ENCODE results near the gene F10. TPM values are rescaled to one million over a fixed set of nuclear protein-coding genes. Genes with fewer than 3 reads are reported as not detected.

F10 gene
- total and polyA plus RNA-seq, 5 donors = 29.8 to 44.9 (median 37.1) TPM

GRCh38 chr13:113126265-113127150 is 3.9 kb downstream of the F10 start:
- no peaks in the 10 kb centered on the region for H3K27me3 ChIP-seq (ENCODE audit: control insufficient read depth, insufficient read depth)
- H3K4me3 ChIP-seq (ENCODE audit: low read length) = no peak overlapping the region
- 91% methylated on average over 18 of the region's 18 CpGs for WGBS
- H3K9me3 ChIP-seq (ENCODE audit: control insufficient read depth, low read length) = no peaks in the 10 kb centered on the region
- H3K27ac ChIP-seq (ENCODE audit: low read length) = no peak overlapping the region
- no peaks in the 10 kb centered on the region for H3K4me1 ChIP-seq (ENCODE audit: control insufficient read depth, insufficient read depth, low read length)
- intact Hi-C loops (cut with DNase I) = no loop called here
- ATAC-seq (no peak), DNase-seq (no peak)

- Histone ChIP-seq H3K9me3 (ENCODE audit: control insufficient read depth, low read length) (no peaks in the 10 kb centered on the region), H3K27ac (ENCODE audit: low read length) (no peak overlapping the region), H3K4me3 (ENCODE audit: low read length) (peak overlapping the region; percentile 11), H3K4me1 (ENCODE audit: control insufficient read depth, insufficient read depth, low read length) (no peaks in the 10 kb centered on the region), H3K27me3 (ENCODE audit: control insufficient read depth, insufficient read depth) (no peaks in the 10 kb centered on the region)
- intact Hi-C loops (cut with DNase I) = no loop called here
- 68% methylated on average over 27 of the region's 27 CpGs for WGBS
- ATAC-seq (peak; percentile 9 to 55), DNase-seq (peak in 1 of 3 donors; percentile 50)
These were observed 6.9 kb downstream of the F10 start for GRCh38 chr13:113129480-113129879.

GRCh38 chr13:113129921-113130750 is 7.5 kb downstream of the F10 start:
- no peak overlapping the region for H3K27ac ChIP-seq (ENCODE audit: low read length)
- no peaks in the 10 kb centered on the region for H3K4me1 ChIP-seq (ENCODE audit: control insufficient read depth, insufficient read depth, low read length)
- H3K27me3 ChIP-seq (ENCODE audit: control insufficient read depth, insufficient read depth) = no peaks in the 10 kb centered on the region
- H3K9me3 ChIP-seq (ENCODE audit: control insufficient read depth, low read length) = no peaks in the 10 kb centered on the region
- ATAC-seq (peak; percentile 81 to 87), DNase-seq (peak; percentile 73 to 86 (median 81))
- peak overlapping the region; percentile 11 for H3K4me3 ChIP-seq (ENCODE audit: low read length)
- 37% methylated on average over 60 of the region's 60 CpGs for WGBS
- intact Hi-C loops (cut with DNase I) = no loop called here

GRCh38 chr13:113135281-113135760 is 12.7 kb downstream of the F10 start:
- no peaks in the 10 kb centered on the region for H3K9me3 ChIP-seq (ENCODE audit: control insufficient read depth, low read length)
- WGBS = 88% methylated on average over 2 of the region's 2 CpGs
- intact Hi-C loops (cut with DNase I) = no loop called here

GRCh38 chr13:113137691-113138298 is 15.2 kb downstream of the F10 start:
- no peaks in the 10 kb centered on the region for H3K27me3 ChIP-seq (ENCODE audit: control insufficient read depth, insufficient read depth)
- no peak overlapping the region for H3K27ac ChIP-seq (ENCODE audit: low read length)
- no peaks in the 10 kb centered on the region for H3K4me1 ChIP-seq (ENCODE audit: control insufficient read depth, insufficient read depth, low read length)
- no peak for DNase-seq
- WGBS = 84% methylated on average over 11 of the region's 11 CpGs
- H3K9me3 ChIP-seq (ENCODE audit: control insufficient read depth, low read length) = no peaks in the 10 kb centered on the region
- H3K4me3 ChIP-seq (ENCODE audit: low read length) = no peak overlapping the region
- intact Hi-C loops (cut with DNase I) = no loop called here
- no peak for ATAC-seq

More at GRCh38 chr13:113135281-113135760, 12.7 kb downstream of the F10 start:
- Histone ChIP-seq H3K27ac (ENCODE audit: low read length) (no peak overlapping the region), H3K4me3 (ENCODE audit: low read length) (no peak overlapping the region), H3K27me3 (ENCODE audit: control insufficient read depth, insufficient read depth) (no peaks in the 10 kb centered on the region), H3K4me1 (ENCODE audit: control insufficient read depth, insufficient read depth, low read length) (no peaks in the 10 kb centered on the region)
- ATAC-seq = no peak
- no peak for DNase-seq

GRCh38 chr13:113138792-113139551 is 16.4 kb downstream of the F10 start:
- H3K27ac ChIP-seq (ENCODE audit: low read length) = no peak overlapping the region
- DNase-seq (no peak), ATAC-seq (no peak)
- H3K4me3 ChIP-seq (ENCODE audit: low read length) = no peak overlapping the region
- H3K4me1 ChIP-seq (ENCODE audit: control insufficient read depth, insufficient read depth, low read length) = no peaks in the 10 kb centered on the region
- intact Hi-C loops (cut with DNase I) = no loop called here
- H3K9me3 ChIP-seq (ENCODE audit: control insufficient read depth, low read length) = no peaks in the 10 kb centered on the region
- WGBS = 76% methylated on average over 16 of the region's 16 CpGs
- H3K27me3 ChIP-seq (ENCODE audit: control insufficient read depth, insufficient read depth) = no peaks in the 10 kb centered on the region

- Histone ChIP-seq H3K27ac (ENCODE audit: low read length) (no peak overlapping the region), H3K27me3 (ENCODE audit: control insufficient read depth, insufficient read depth) (no peaks in the 10 kb centered on the region), H3K4me1 (ENCODE audit: control insufficient read depth, insufficient read depth, low read length) (no peaks in the 10 kb centered on the region), H3K9me3 (ENCODE audit: control insufficient read depth, low read length) (no peaks in the 10 kb centered on the region), H3K4me3 (ENCODE audit: low read length) (no peak overlapping the region)
- 85% methylated on average over 5 of the region's 5 CpGs for WGBS
- DNase-seq (no peak), ATAC-seq (no peak)
- intact Hi-C loops (cut with DNase I) = no loop called here
These were observed 17.0 kb downstream of the F10 start for GRCh38 chr13:113139577-113139976.

- Histone ChIP-seq H3K4me1 (ENCODE audit: control insufficient read depth, insufficient read depth, low read length) (no peaks in the 10 kb centered on the region), H3K27me3 (ENCODE audit: control insufficient read depth, insufficient read depth) (no peaks in the 10 kb centered on the region), H3K27ac (ENCODE audit: low read length) (no peak overlapping the region), H3K9me3 (ENCODE audit: control insufficient read depth, low read length) (no peaks in the 10 kb centered on the region), H3K4me3 (ENCODE audit: low read length) (no peak overlapping the region)
- 92% methylated on average over 26 of the region's 26 CpGs for WGBS
- intact Hi-C loops (cut with DNase I) = no loop called here
- ATAC-seq = peak in 1 of 2 donors; percentile 31
- DNase-seq = no peak
These were observed 18.3 kb downstream of the F10 start for GRCh38 chr13:113140677-113141600.

- no peaks in the 10 kb centered on the region for H3K4me1 ChIP-seq (ENCODE audit: control insufficient read depth, insufficient read depth, low read length)
- WGBS = 87% methylated on average over 18 of the region's 18 CpGs
- ATAC-seq (no peak), DNase-seq (no peak)
- H3K27me3 ChIP-seq (ENCODE audit: control insufficient read depth, insufficient read depth) = no peaks in the 10 kb centered on the region
- H3K27ac ChIP-seq (ENCODE audit: low read length) = no peak overlapping the region
- H3K9me3 ChIP-seq (ENCODE audit: control insufficient read depth, low read length) = no peaks in the 10 kb centered on the region
- H3K4me3 ChIP-seq (ENCODE audit: low read length) = no peak overlapping the region
- intact Hi-C loops (cut with DNase I) = no loop called here
These were observed 19.0 kb downstream of the F10 start for GRCh38 chr13:113141601-113141970.
